ENCODE measurements around the gene SND1.

DNA sequence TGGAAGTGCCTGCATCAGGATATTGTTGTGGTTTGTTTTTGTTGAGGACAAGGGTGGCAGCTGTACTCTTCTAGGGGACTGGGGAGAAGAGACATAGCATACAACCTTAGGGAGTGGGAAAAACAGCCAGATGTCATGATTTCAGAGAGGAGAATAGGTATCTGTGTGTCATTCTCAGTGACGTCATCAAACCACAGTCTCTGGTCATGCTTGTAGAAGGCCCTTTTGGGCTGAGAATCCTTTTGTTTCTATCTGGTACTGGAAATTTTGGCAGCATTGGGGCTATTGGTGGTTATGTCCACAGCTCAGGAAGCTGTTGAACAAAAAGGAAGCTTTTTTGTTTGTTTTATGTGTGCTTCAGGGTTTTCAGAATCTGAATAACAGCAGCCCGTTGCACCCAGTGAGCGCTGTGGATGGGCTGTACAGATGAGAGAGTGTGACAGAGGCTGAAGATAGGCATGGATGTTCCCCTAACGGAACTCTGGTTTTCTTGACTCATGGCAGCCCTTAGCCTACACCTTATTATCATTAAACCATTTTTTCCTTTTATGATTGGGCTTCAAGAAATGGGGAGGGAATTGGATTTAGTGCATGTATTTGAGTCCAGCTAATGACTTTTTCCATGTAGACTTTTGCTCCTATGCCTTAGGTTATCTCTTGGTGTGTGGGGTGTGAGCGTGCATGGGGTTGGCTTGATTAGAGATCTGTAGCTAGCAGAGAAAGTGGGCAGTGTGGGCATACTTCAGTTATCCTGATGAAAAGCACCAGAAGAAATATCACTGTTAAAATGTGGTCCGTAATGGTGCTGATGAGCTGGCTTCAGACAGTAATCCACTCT lies 65.7 kb downstream of the SND1 start:
- TF ChIP-seq, protein P1, sequence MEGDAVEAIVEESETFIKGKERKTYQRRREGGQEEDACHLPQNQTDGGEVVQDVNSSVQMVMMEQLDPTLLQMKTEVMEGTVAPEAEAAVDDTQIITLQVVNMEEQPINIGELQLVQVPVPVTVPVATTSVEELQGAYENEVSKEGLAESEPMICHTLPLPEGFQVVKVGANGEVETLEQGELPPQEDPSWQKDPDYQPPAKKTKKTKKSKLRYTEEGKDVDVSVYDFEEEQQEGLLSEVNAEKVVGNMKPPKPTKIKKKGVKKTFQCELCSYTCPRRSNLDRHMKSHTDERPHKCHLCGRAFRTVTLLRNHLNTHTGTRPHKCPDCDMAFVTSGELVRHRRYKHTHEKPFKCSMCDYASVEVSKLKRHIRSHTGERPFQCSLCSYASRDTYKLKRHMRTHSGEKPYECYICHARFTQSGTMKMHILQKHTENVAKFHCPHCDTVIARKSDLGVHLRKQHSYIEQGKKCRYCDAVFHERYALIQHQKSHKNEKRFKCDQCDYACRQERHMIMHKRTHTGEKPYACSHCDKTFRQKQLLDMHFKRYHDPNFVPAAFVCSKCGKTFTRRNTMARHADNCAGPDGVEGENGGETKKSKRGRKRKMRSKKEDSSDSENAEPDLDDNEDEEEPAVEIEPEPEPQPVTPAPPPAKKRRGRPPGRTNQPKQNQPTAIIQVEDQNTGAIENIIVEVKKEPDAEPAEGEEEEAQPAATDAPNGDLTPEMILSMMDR (IDR thresholded peaks at IDR 0.05) = no peak
- no peak for TF ChIP-seq POLR2A (IDR thresholded peaks at IDR 0.05)

All from esophagus squamous epithelium (tissue), 4 donors.